Neural cell (in vitro differentiated cells): ENCODE results near the gene CDKN2AIPNL. TPM values are rescaled to one million over a fixed set of nuclear protein-coding genes. Genes with fewer than 3 reads are reported as not detected.
"Not testable (repeated sequence)": the region's sequence is repeated elsewhere in the genome, so short reads cannot be mapped to it uniquely, and the experiment has no call there.

ENCODE experiments used
- H2AFZ ChIP-seq: fragments of 200-600, 300-800 bp; sonication (generic), shearing (Covaris generic); 2 replicates; pipeline ENCODE4 v1.6.0; 2014; ENCODE audit warnings: low read depth, mild to moderate bottlenecking, antibody characterized with exemption, low read length, moderate library complexity
- H3F3A ChIP-seq: fragments of 200-600 bp; shearing (Covaris generic); 2 replicates; pipeline ENCODE4 v1.6.1; 2016; ENCODE audit warnings: mild to moderate bottlenecking, moderate library complexity, mixed read lengths, antibody characterized with exemption, low read length; ENCODE audit not compliant: insufficient read depth, poor library complexity, severe bottlenecking
- H3K27ac ChIP-seq: fragments of 200-600, 300-800 bp; sonication (generic), shearing (Covaris generic); 2 replicates; pipeline ENCODE4 v1.5.1; 2014; ENCODE audit warnings: mild to moderate bottlenecking, low read length, moderate library complexity
- H3K27me3 ChIP-seq: fragments of 300-800, 200-600 bp; sonication (generic), shearing (Covaris generic); 2 replicates; pipeline ENCODE4 v1.6.0; 2014; ENCODE audit warnings: mild to moderate bottlenecking, low read depth, low read length, moderate library complexity; ENCODE audit not compliant: insufficient read depth
- H3K36me3 ChIP-seq: fragments of 300-800, 200-600 bp; sonication (generic), shearing (Covaris generic); 2 replicates; pipeline ENCODE4 v1.5.1; 2014; ENCODE audit warnings: mild to moderate bottlenecking, antibody characterized with exemption, low read length, moderate library complexity; ENCODE audit not compliant: insufficient read depth
- H3K4me2 ChIP-seq: fragments of 300-800, 200-600 bp; sonication (generic), shearing (Covaris generic); 2 replicates; pipeline ENCODE4 v1.6.0; 2014; ENCODE audit warnings: mild to moderate bottlenecking, low read length
- H3K4me3 ChIP-seq: fragments of 300-800, 200-600 bp; sonication (generic), shearing (Covaris generic); 2 replicates; pipeline ENCODE4 v1.5.1; 2014; ENCODE audit warnings: mild to moderate bottlenecking, low read length, moderate library complexity
- H3K79me2 ChIP-seq: fragments of 200-600 bp; shearing (Covaris generic); replicated peaks from 2 replicates; pipeline ENCODE4 v1.6.0; 2014; ENCODE audit warnings: mild to moderate bottlenecking, low read length, moderate library complexity; ENCODE audit not compliant: insufficient read depth
- H3K9ac ChIP-seq: fragments of 300-800, 200-600 bp; sonication (generic), shearing (Covaris generic); 2 replicates; pipeline ENCODE4 v1.6.1; 2016; ENCODE audit warnings: mild to moderate bottlenecking, low read length, mixed read lengths
- H3K9me2 ChIP-seq: fragments of 200-600 bp; shearing (Covaris generic); 2 replicates; pipeline ENCODE4 v1.6.1; 2016; ENCODE audit warnings: mild to moderate bottlenecking, low read length, mixed read lengths; ENCODE audit not compliant: insufficient read depth
- H3K9me3 ChIP-seq: fragments of 200-600, 300-800 bp; sonication (generic), shearing (Covaris generic); 2 replicates; pipeline ENCODE4 v1.6.1; 2016; ENCODE audit warnings: mild to moderate bottlenecking, mixed run types, low read length, moderate library complexity, mixed read lengths
- H4K20me1 ChIP-seq: fragments of 200-600 bp; shearing (Covaris generic); 2 replicates; pipeline ENCODE4 v1.6.1; 2016; ENCODE audit warnings: mild to moderate bottlenecking, mixed run types; ENCODE audit not compliant: insufficient read depth
- CTCF ChIP-seq: fragments of 450-650 bp; IDR thresholded peaks from 2 replicates; pipeline ENCODE4 v1.5.1; 2014; ENCODE audit warnings: antibody characterized with exemption, mild to moderate bottlenecking, moderate library complexity; ENCODE audit not compliant: poor library complexity, severe bottlenecking
- EP300 ChIP-seq: fragments of 450-650 bp; conservative IDR thresholded peaks from 2 replicates; pipeline ENCODE4 v1.6.1; 2014; ENCODE audit warnings: antibody characterized with exemption, mild to moderate bottlenecking, moderate library complexity; ENCODE audit not compliant: poor library complexity, severe bottlenecking
- EZH2 ChIP-seq: fragments of 200-600, 300-800 bp; shearing (Covaris generic), sonication (generic); IDR thresholded peaks from 2 replicates; pipeline ENCODE4 v1.6.1; 2014; ENCODE audit warnings: antibody characterized with exemption, low read length, borderline replicate concordance, mild to moderate bottlenecking; ENCODE audit not compliant: insufficient read depth, poor library complexity, severe bottlenecking
- MXI1 ChIP-seq: fragments of 450-650 bp; conservative IDR thresholded peaks from 2 replicates; pipeline ENCODE4 v1.6.1; 2014; ENCODE audit warnings: antibody characterized with exemption, mild to moderate bottlenecking; ENCODE audit not compliant: poor library complexity, severe bottlenecking
- POLR2AphosphoS5 ChIP-seq: IDR thresholded peaks from 2 replicates; pipeline ENCODE4 v1.6.1; 2012
- RAD21 ChIP-seq: fragments of 450-650 bp; conservative IDR thresholded peaks from 2 replicates; pipeline ENCODE4 v1.6.1; 2014; ENCODE audit warnings: antibody characterized with exemption, mild to moderate bottlenecking, moderate library complexity
- SMC3 ChIP-seq: fragments of 450-650 bp; conservative IDR thresholded peaks from 2 replicates; pipeline ENCODE4 v1.6.1; 2014; ENCODE audit warnings: antibody characterized with exemption, mild to moderate bottlenecking, moderate library complexity; ENCODE audit not compliant: poor library complexity
- TAF1 ChIP-seq: IDR thresholded peaks from 2 replicates; pipeline ENCODE4 v1.6.1; 2012; ENCODE audit warnings: low read depth
- polyA plus RNA-seq: library from polyadenylated mRNA; depleted of rRNA; stranded (reverse); fragments of >200 nt; gene quantifications from 2 replicates; pipeline ENCODE4 v1.2.3, GENCODE V29; 2014
- TF ChIP-seq, protein P1 (sequence below): IDR thresholded peaks from 2 replicates; pipeline ENCODE4 v1.6.1; 2012; ENCODE audit warnings: borderline replicate concordance

CDKN2AIPNL gene
- polyA plus RNA-seq, 1 donor from 2014 or later: 78.4 TPM

GRCh38 chr5:134422791-134423365, 11.2 kb upstream of the CDKN2AIPNL start:
- TF ChIP-seq, protein P1, sequence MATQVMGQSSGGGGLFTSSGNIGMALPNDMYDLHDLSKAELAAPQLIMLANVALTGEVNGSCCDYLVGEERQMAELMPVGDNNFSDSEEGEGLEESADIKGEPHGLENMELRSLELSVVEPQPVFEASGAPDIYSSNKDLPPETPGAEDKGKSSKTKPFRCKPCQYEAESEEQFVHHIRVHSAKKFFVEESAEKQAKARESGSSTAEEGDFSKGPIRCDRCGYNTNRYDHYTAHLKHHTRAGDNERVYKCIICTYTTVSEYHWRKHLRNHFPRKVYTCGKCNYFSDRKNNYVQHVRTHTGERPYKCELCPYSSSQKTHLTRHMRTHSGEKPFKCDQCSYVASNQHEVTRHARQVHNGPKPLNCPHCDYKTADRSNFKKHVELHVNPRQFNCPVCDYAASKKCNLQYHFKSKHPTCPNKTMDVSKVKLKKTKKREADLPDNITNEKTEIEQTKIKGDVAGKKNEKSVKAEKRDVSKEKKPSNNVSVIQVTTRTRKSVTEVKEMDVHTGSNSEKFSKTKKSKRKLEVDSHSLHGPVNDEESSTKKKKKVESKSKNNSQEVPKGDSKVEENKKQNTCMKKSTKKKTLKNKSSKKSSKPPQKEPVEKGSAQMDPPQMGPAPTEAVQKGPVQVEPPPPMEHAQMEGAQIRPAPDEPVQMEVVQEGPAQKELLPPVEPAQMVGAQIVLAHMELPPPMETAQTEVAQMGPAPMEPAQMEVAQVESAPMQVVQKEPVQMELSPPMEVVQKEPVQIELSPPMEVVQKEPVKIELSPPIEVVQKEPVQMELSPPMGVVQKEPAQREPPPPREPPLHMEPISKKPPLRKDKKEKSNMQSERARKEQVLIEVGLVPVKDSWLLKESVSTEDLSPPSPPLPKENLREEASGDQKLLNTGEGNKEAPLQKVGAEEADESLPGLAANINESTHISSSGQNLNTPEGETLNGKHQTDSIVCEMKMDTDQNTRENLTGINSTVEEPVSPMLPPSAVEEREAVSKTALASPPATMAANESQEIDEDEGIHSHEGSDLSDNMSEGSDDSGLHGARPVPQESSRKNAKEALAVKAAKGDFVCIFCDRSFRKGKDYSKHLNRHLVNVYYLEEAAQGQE: no peak
- TF ChIP-seq POLR2AphosphoS5 (no peak), RAD21 (no peak), EP300 (no peak), EZH2 (no peak)
- H3K9ac ChIP-seq: no peak overlapping the region
- no peaks in the 10 kb centered on the region for H3K79me2 ChIP-seq
- H3K27me3 ChIP-seq: no peaks in the 10 kb centered on the region
- H4K20me1 ChIP-seq: no peaks in the 10 kb centered on the region
- H2AFZ ChIP-seq: no peak overlapping the region
- no peaks in the 10 kb centered on the region for H3K36me3 ChIP-seq
- H3K9me2 ChIP-seq: no peaks in the 10 kb centered on the region
- H3K9me3 ChIP-seq: no peaks in the 10 kb centered on the region
- no peak overlapping the region for H3K4me3 ChIP-seq
- H3K4me2 ChIP-seq: no peak overlapping the region
- no peak overlapping the region for H3K27ac ChIP-seq
- H3F3A ChIP-seq: no peaks in the 10 kb centered on the region

GRCh38 chr5:134421038-134421437, 9.4 kb upstream of the CDKN2AIPNL start:
- not testable (repeated sequence) for H3K9me2 ChIP-seq, H2AFZ ChIP-seq, H3K79me2 ChIP-seq, H3K27me3 ChIP-seq, H3K36me3 ChIP-seq, H3K9me3 ChIP-seq, H3K27ac ChIP-seq, H3K4me2 ChIP-seq, H3F3A ChIP-seq, H4K20me1 ChIP-seq, H3K4me3 ChIP-seq, H3K9ac ChIP-seq

- no peaks in the 10 kb centered on the region for H3K9me3 ChIP-seq
- H3K27ac ChIP-seq: no peak overlapping the region
- H3K9ac ChIP-seq: no peak overlapping the region
- no peaks in the 10 kb centered on the region for H3K9me2 ChIP-seq
- no peaks in the 10 kb centered on the region for H3F3A ChIP-seq
- H3K36me3 ChIP-seq: no peaks in the 10 kb centered on the region
- no peaks in the 10 kb centered on the region for H3K79me2 ChIP-seq
- no peak overlapping the region for H2AFZ ChIP-seq
- H3K4me3 ChIP-seq: no peak overlapping the region
- H3K27me3 ChIP-seq: no peaks in the 10 kb centered on the region
- TF ChIP-seq SMC3 (no peak), RAD21 (no peak), CTCF (no peak), TAF1 (no peak), MXI1 (no peak), POLR2AphosphoS5 (no peak), EZH2 (no peak), EP300 (no peak)
- TF ChIP-seq, protein P1: no peak
- H4K20me1 ChIP-seq: no peaks in the 10 kb centered on the region
- no peak overlapping the region for H3K4me2 ChIP-seq
These were observed 8.7 kb upstream of the CDKN2AIPNL start for GRCh38 chr5:134420343-134420742.
